Frontal cortex (tissue), 4 donors: ENCODE data around the gene IL10. TPM values are rescaled to one million over a fixed set of nuclear protein-coding genes. Genes with fewer than 3 reads are reported as not detected.
"Not testable (repeated sequence)": the region's sequence is repeated elsewhere in the genome, so short reads cannot be mapped to it uniquely, and the experiment has no call there.

Source experiments
- DNase-seq, 2 donors: peaks; one replicate each; pipeline ENCODE4 v3.0.0; 2012; ENCODE audit warnings: low spot score in 2 of 2
- FAIRE-seq: peaks from 2 replicates; lab custom pipeline; 2012; peaks lifted over from hg19 to GRCh38; lab: Jason Lieb, UNC
- total RNA-seq: library from RNA; depleted of rRNA; stranded (reverse); fragments of >200 nt; gene quantifications from one replicate; pipeline ENCODE4 v1.2.3, GENCODE V29; 2014
- donor health status: control.
- donor health status: control.
- donor health status: control.

The IL10 gene
- total RNA-seq, 1 donor from 2014 or later, result 0.41 TPM

DNA sequence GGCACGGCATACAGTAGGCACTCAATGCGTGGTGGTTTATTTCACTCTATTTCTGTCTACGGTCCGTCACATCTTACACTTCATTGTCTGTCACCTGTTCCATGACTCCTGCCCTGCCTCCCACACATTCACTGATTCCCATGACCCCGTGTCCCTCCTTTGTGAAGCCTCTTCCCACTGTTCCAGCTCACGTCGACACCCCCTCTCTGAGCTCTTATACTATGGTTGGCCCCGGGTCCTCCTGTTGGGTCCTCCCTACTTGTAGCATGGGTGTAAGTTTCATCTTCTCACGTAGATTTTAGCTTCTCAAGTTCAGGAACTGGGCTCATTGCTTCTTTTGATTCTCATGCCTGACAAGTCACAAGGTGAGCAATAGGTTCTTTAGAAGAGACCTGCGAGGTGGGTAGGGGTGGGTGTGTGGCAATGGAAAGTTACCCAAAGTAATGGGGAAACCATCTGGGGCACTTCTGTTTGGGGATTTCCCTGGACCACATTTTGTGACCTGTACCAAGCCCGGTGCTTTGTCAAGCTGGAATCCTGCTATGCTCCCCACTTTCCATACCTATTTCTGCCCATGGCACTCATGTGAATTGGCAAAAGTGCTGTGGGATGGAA lies 22.1 kb upstream of the IL10 start:
- FAIRE-seq (no peak), DNase-seq (no peak)

DNA sequence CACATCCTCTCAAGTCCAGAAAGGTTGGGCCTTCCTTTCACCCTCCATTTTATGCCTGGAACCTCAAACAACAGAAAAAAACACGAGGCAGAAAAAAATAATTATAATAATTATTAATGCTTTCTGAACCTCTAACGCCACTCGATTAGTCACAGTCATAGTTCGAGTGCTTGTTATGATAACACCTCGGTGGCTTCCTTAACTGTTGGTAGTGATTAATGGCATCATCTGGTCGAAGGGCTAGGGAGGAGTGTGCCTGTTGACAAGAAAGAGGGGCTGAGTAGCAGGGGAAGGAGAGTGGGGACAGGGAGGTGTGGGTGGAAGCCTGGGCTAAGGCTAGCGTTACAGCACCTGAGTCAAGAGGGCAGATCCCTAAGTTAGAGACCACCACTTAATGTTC lies 21.3 kb upstream of the IL10 start:
- no peak for FAIRE-seq
- no peak for DNase-seq

DNA sequence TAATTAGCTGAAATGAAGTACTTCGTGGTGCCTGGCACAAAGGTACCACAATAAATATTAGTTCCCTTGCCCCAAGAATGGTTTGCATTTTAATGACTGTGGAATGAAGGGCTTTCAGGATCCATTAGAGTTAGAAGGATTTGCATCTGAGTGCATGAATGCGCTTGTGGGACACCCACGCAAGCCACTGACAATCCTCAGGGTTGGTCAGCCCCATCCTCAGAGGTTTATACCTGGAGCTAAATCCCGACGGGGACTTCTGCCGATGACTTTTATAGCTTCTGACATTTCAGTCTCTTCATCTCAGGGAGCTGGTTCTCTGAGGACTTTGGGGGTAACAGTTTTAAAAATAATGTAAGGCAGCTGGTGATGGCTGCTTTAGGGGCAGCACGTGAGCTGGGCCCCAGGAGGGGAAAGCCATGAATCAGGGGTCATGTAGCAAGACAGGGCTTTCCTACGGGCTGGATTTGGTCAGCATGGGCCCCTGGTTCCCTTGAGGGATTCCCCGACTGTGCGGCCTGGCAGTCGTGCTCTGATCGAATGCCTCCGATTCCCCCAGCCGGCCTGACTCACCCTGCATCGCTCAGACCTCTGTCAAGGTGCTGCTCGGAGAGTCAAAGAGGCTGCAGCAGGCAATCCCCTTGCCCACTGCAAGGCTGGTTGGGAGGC lies 20.8 kb upstream of the IL10 start:
- FAIRE-seq (no peak), DNase-seq (no peak)

DNA sequence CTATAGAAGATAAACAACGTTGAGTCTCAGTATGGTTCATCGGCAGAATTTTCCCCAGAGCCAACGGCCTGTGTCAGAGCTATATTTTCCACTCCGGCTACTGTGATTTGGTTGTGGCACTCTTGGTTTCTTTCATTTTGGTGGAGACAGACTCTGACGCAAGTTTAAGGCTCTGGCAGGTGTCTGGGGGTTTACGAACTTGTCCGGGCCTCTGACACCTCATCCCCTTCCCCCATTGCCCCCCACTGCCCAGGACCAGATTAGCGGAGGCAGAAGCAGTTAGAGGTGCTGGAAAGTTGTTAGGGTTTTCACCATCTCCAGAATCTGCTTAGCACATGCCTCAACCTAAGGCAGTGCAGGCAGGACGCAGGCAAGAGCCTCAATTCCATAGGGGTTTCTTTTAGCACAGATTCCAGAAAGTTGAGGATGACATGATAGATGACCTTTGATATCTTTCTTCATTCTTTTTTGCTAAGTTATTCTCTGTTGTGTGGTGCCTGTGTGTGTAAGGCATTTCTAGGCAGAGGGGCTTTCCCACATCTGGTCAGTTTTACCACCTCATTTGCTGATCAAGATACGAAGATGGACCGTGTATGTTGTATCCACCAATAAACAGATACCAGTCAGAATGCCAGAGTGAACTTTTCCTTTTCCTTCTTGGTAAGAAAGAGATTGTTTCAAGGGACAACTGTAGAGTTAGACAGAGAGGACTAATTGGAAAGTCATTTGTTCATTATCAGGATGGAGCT lies 18.4 kb upstream of the IL10 start:
- no peak for FAIRE-seq

DNA sequence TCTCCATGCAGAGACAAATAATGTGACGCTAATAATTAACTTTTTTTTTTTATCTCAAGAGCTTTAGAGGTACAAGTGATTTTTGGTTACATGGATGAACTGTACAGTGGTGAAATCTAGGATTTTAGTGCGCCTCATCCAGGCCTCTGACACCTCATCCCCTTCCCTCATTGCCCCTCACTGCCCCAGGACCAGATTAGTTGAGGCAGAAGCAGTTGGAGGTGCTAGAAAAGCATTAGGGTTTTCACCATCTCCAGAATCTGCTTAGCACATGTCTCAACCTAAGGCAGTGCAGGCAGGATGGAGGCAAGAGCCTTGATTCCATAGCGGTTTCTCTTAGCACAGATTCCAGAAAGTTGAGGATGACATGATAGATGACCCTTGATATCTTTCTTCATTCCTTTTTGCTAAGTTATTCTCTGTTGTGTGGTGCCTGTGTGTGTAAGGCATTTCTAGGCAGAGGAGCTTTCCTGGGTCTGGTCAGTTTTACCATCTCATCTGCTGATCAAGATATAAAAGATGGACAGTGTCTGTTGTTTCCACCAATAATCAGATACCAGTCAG lies 16.3 kb upstream of the IL10 start:
- FAIRE-seq (no peak), DNase-seq (no peak)

More for the DNA sequence above, 18.4 kb upstream of the IL10 start:
- no peak for DNase-seq

DNA sequence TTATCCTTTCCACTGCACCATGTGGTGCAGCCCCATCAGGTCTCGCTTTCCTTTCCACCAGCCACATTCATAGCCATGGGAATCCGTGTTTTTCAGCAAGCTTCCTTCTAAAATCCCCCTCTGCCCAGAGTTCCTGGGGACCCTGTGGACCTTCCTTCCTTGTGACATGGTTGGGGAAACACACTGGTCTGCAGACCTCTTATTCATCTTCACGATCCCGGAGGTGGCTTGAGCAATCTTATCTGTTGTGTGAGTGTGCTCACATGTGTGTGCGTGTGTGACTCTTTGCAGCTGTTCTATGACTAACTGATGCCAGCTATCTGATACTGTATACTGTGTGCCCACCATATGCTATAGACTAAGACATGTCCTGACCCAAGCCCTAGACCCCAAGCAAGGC lies 15.6 kb upstream of the IL10 start:
- DNase-seq (no peak), FAIRE-seq (no peak)

DNA sequence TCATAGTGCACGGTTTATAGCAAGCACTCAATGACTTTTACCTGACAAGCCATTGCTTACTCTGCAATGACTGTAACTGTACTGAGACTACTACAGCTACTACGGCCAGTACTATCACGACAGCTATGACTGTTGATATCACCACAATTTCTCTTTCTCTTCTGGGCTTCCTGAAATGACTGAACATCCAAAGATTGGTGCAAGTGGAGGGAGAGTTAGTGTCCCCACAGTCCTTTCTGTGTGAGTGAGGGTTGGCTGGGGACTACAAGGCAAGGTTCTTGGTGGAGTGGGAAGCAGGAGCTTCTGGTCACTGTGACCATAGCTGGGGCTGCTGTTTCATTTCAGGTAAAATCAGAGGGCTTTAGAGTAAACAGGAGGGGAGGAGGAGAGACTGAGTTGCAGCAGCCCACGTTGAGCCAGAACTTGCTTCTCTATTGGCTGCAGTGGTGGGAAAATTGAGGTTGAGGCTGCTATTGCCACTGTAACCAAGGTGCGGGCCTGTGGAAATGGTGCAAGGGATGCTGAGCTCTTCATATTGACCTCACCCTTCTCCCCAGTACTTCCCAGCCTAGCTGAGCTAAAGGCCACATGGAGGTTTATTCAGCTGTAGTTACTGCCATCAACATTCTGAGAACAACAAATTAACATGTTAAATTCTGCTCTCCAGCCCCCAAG lies 14.1 kb upstream of the IL10 start:
- no peak for DNase-seq
- FAIRE-seq, result no peak

DNA sequence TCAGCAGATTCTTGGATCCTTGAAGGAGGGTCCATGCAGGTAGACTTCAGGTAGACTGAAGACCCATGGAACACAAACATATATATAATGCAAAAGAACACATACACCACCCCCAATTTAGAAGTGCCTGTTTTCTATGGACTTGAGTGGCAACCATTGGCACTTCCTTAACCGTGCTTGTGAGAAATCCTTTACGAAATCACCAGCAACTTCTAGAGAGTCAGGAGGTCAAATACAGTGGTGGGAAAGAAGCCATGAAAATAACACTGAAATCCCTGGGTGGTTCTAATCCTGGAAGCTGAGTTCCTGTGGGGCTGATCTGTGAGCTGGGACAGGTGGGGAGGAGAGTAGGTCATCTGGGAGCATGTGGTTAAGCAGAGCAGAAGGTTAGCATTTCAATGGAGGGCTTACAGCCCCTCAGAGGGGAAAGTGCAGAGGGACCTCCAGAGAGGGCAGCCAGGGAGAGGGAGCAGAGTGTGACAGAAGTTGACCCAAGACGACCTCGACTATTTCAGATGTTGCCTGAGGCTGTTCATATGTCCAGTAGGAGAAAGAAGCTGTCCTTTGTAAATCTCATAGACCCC lies 13.0 kb upstream of the IL10 start:
- FAIRE-seq (no peak), DNase-seq (no peak)

DNA sequence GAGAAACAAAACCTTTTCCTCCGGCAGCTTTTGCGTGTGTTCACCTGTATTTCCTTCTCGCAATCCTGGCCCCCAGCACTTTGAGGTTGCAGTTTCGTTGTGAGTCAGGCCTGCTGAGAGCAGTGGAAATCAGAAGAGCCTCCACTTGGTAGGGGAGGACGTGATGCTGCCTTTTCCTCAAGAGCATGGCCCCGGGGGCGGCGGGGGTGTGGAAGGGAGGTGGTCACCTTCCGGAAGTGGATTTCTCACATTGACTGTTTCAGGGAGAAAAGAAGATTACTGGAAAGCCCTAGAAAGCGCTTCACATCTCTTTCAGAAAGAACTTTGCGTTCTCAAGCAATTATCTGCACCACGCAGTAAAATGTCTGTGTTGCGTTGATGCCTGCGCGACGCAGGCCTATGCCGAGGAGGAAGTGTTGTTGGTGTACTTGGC lies 12.2 kb upstream of the IL10 start:
- no peak for DNase-seq
- no peak for FAIRE-seq

DNA sequence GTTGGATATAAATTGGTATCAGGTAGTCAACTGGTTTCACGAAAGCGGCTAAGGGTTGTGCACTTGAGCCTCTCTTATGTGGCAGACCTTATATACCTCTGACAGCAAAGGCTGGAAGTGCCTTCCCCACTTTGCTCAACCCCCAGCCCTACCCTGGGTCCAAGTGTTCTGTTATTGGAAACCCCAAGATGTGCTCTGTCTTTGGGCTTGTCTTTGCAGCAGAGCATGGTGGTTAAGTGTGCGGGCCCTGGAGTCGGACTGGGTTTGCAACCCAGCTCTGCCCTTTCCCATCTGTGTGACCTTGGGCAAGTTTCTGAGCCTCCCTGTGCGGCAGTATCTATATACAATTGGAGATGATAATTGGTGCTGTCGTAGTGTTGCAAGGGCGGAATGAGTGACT lies 11.2 kb upstream of the IL10 start:
- no peak for FAIRE-seq

DNA sequence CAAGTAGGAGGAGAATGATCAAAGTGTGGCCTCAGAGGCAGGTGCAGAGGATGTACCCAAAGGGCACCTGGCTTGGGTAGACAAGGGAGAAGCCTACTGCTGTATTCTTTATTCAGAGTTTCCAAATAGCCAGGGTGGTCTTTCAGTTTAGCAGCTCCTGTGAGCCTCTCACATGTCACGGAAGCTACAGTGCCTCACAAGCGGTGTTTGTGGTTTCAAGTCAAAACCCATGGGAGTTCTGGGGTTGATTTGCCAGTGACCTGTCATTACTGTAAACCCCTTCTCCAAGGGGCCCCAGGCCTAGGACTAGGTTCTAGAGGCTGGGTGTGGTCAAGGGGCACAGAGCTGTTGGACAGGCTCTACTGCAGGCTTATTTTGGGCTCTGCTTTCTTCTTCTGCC lies 10.2 kb upstream of the IL10 start:
- FAIRE-seq (no peak), DNase-seq (no peak)

More for the DNA sequence above, 11.2 kb upstream of the IL10 start:
- no peak for DNase-seq

DNA sequence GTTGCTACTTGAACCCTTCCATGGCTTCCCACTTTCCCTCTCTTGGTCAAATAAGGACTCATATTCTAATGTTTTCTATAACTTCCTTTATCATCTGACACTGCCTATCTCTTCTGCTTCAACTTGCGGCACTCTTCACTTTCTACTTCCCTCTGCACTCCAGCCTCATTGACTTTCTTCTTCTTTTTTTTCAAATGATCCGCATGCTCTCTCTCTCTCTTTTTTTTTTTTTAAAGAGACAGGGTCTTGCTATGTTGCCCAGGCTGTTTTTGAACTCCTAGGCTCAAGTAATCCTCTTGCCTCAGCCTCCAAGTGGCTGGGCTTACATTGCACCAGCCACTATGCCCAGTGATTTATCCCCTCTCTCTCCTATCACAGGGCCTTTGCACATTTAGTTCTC lies 7.3 kb upstream of the IL10 start:
- FAIRE-seq (no peak), DNase-seq (no peak)

DNA sequence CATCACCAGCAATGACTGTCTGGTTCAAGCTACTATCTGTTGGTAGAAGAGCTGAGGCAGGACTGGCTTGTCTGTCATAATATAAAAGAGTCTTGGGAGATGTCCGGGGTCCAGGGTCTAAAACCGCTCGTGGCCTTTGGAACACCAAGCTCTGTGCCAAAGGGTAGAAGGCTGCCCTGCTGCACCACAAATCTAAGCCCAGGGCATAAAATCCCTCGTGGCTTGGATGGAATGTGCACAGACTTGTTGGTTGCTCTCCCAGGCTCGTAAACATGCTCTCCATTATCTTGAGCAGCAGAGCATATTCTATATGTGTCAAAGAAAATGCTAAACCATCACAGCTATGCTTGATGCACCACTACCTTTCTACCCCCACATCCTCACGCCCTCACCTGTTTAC lies 6.6 kb upstream of the IL10 start:
- not testable (repeated sequence) for DNase-seq, FAIRE-seq

DNA sequence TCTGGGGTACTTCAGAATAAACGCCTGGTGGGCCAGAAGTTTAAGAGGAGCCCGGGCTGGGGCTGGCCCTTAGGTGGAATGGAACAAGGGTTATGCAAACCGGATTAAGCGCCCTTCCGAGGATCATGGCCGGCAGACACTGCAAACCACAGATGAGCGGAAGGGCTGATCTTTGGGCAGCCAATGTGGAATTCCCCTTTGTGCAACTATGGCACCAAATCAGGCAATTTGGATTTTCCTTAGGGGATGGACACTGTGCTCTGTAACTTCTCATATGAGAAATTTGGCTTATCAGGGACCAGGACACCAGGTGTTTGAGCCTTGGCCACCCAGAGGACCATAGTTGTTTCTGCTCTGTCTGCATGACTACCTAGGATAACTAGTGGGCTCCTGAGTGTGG lies 5.7 kb upstream of the IL10 start:
- DNase-seq (no peak), FAIRE-seq (no peak)

DNA sequence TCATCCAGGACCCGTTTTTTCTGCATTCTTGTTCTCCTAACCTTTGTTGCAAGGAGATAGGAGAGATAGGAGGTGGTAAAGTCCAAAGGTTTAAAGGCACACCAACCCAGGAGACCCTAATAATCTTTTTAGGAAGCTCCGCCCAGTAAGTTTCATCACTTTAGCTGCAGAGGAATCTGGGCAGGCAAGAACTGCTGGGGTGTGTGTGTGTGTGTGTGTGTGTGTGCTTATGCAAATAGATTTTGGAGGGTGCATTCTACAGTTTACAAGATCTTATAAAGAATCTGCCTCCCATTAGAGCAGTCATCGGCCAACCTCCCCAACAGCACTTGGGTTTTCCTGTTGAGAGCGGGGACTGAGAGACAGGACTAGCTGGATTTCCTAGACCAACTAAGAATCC lies 3.9 kb upstream of the IL10 start:
- DNase-seq (no peak), FAIRE-seq (no peak)

DNA sequence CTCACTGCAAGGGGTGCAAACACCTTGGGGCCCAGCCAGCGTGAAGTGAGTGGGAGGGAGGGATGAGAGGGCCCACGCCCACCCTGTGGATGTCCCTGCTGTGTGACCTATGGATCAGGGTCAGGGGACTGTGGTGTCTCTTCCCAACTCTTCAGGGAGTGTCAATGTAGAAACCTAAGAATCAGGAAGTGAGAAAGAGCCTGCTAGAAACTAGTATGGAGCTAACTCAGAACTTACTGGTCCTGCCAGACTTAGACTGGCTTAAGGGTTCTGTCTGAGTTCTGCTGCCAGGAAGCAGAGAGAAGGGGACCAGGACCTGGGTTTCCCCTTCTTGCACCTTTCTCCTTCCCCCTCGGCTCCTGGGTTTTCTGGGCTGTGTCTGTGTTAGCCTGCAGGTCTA lies 1.8 kb upstream of the IL10 start:
- DNase-seq, result no peak
- no peak for FAIRE-seq

DNA sequence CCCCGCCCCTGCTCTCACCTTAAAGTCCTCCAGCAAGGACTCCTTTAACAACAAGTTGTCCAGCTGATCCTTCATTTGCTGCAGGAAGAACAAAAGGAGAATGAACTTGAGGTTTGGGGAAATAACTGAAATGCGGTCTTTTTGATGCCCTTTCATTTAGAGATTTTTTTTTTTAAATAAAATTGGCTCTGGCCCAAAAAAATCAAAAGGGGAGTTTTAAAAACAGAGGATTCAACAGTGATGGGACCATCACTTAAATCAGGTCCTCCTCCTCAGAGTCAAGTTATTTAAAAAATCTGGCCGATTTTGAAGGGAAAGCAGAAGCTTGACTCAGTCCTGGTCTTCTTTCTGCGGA lies 979 bp downstream of the IL10 start:
- FAIRE-seq (no peak), DNase-seq (no peak)

DNA sequence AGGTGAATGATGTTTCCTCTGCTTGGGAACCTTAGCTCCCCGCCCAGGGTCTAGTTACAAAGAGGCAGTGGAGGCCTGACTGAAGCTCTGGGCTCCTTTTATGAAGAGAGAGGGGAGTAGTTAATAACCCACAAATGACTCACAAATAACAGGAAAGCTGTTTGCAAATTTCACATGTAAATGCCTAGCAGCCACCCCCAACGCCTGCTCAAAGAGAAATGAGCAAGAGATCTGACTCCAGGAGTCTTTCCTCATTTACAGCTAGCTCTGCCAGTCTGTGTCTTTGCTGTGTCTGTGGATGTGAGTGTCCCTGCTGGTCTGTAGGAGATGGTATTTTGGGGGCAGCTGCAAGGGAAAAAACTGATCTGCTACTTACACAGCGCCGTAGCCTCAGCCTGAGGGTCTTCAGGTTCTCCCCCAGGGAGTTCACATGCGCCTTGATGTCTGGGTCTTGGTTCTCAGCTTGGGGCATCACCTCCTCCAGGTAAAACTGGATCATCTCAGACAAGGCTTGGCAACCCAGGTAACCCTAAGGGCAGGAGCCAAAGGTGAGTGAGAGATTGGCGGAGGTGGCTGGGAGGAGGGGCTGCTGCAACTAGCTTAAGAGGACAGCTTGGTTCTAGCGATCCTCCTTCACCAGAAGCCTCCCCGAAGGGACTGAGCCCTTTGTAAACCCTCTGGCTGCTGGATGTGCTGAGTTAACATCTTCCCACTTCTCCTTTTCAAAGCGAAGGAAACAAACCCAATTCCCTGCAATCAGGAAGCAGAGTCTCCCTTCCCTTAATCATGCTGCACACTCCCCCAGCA lies 1.6 kb downstream of the IL10 start, which contains the start of gene IL19:
IL19 (plus strand) TSS at position 243 of the 807 bp plus-strand sequence. CDS start 65,890 bp downstream, outside the sequence.
- no peak for DNase-seq
- no peak for FAIRE-seq

DNA sequence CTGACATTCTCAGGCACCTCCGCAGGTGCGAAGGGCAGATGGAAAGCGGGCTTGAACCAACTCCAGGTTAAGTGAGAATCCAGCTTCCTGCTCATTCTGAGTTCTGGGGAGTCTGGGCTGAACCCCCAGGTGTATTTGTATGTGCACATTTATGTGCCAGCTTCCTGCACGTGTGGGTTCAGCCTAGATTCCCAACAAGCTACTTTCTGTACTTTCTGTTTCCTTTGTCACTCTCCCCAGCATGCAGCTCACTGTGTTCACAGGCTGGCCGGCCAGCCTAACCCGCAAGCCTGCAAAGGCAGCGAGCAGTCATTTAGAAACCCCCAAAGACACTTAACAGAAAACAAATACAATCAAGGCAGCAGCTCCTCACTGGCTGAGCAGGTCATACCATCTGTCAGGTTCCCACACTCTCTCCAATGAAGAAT lies 3.0 kb downstream of the IL10 start:
- FAIRE-seq, result no peak
- DNase-seq, result no peak
